Measurements from ENCODE around the gene PLXNB3.

Gene PLXNB3

DNA sequence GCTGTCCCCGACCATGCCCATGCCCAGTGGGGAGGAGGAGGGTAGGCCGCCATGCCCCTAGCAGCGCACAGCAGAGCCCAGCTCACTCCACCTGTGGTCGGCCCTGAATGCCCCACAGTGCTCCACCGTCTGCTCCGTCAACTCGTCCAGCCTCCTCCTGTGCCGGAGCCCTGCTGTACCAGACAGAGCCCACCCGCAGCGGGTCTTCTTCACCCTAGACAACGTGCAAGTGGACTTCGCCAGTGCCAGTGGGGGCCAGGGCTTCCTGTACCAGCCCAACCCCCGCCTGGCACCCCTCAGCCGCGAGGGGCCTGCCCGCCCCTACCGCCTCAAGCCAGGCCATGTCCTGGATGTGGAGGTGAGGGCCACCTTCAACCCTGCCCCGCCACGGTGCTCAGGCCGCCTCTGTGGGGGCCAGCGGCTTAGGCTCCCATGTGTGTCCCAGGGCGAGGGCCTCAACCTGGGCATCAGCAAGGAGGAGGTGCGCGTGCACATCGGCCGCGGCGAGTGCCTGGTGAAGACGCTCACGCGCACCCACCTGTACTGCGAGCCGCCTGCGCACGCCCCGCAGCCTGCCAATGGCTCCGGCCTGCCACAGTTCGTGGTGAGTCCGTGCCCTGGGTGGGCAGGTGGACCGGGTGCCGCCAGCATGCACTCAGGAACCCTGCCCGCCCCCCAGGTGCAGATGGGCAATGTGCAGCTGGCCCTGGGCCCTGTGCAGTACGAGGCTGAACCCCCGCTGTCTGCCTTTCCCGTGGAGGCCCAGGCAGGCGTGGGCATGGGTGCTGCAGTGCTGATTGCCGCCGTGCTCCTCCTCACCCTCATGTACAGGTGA lies 9.9 kb downstream of the PLXNB3 start:
- Mint-ChIP-seq H3K4me1 (no peaks in the 10 kb centered on the region), H3K27me3 (no peaks in the 10 kb centered on the region), H3K4me3 (no peak overlapping the region), H3K27ac (no peak overlapping the region), H3K36me3 (no peaks in the 10 kb centered on the region), H3K9me3 (no peaks in the 10 kb centered on the region)

DNA sequence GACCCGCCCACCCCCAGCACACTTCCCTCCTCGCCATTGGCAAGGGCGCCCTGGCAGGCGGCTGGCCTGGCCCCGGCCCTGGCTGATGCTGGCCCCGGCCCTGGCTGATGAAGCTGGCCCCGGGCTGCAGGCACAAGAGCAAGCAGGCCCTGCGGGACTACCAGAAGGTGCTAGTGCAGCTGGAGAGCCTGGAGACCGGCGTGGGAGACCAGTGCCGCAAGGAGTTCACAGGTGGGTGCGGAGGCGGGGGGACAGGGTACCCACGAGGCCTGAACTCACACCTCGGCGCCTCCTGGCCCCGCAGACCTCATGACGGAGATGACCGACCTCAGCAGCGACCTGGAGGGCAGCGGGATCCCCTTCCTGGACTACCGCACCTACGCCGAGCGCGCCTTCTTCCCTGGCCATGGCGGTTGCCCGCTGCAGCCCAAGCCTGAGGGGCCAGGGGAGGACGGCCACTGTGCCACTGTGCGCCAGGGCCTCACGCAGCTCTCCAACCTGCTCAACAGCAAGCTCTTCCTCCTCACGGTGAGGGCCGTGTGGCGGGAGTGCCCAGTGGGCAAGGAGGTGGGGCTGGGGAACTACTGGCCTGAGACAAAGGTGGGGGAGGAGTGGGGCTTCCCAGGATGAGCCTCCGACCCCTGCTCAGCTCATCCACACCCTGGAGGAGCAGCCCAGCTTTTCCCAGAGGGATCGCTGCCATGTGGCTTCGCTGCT lies 10.7 kb downstream of the PLXNB3 start:
- no peak overlapping the region for H3K27ac Mint-ChIP-seq
- no peaks in the 10 kb centered on the region for H3K9me3 Mint-ChIP-seq
- no peaks in the 10 kb centered on the region for H3K27me3 Mint-ChIP-seq
- H3K4me3 Mint-ChIP-seq, result no peak overlapping the region
- H3K4me1 Mint-ChIP-seq, result no peaks in the 10 kb centered on the region
- no peaks in the 10 kb centered on the region for H3K36me3 Mint-ChIP-seq

DNA sequence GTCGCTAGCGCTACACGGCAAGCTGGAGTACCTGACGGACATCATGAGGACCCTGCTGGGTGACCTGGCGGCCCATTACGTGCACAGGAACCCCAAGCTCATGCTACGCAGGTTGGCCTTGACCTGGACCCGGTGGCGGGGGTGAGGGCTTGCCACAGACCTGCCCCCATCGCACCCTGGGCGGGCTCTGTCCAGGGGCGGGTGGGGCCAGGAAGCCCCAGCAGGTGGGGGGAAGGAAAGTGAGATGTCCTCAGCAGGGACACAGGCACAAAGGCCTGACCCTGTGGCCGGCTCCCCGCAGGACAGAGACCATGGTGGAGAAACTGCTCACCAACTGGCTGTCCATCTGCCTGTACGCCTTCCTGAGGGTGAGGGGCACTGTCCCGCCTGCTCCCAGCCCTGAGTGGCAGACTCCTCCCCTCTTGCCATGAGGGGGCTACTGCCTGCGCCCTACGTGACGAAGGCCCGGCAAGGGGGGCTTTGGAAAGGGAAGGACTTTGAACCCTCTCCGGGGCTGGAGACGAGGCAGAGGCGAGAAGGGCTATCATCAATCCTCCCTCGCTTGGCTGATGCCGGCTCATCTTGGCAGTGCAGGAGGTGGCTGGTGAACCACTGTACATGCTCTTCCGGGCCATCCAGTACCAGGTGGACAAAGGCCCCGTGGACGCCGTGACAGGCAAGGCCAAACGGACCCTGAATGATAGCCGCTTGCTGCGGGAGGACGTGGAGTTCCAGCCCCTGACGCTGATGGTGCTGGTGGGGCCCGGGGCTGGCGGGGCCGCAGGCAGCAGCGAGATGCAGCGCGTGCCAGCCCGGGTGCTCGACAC lies 11.5 kb downstream of the PLXNB3 start:
- Mint-ChIP-seq H3K4me3 (no peak overlapping the region), H3K27ac (no peak overlapping the region), H3K36me3 (no peaks in the 10 kb centered on the region), H3K27me3 (no peaks in the 10 kb centered on the region), H3K9me3 (no peaks in the 10 kb centered on the region), H3K4me1 (peaks cover 5% of the 10 kb centered on the region)

DNA sequence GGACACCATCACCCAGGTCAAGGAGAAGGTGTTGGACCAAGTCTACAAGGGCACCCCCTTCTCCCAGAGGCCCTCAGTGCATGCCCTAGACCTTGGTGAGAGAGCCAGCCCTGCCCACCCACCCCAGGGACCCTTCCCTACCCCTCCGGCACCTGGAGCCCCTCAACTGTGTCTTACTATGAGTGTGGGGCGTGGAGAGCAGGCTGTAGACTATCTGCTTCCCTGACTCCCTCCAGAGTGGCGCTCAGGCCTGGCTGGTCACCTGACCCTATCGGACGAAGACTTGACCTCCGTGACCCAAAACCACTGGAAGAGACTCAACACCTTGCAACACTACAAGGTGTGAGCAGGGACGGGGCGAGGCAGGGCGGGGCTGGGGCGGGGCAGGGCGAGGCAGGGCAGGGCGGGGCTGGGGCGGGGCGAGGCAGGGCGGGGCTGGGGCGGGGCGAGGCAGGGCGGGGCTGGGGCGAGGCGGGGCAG lies 12.1 kb downstream of the PLXNB3 start:
- no peak overlapping the region for H3K27ac Mint-ChIP-seq
- H3K27me3 Mint-ChIP-seq, result no peaks in the 10 kb centered on the region
- no peaks in the 10 kb centered on the region for H3K36me3 Mint-ChIP-seq
- H3K4me3 Mint-ChIP-seq, result no peak overlapping the region
- H3K4me1 Mint-ChIP-seq, result peaks cover 5% of the 10 kb centered on the region
- no peaks in the 10 kb centered on the region for H3K9me3 Mint-ChIP-seq

DNA sequence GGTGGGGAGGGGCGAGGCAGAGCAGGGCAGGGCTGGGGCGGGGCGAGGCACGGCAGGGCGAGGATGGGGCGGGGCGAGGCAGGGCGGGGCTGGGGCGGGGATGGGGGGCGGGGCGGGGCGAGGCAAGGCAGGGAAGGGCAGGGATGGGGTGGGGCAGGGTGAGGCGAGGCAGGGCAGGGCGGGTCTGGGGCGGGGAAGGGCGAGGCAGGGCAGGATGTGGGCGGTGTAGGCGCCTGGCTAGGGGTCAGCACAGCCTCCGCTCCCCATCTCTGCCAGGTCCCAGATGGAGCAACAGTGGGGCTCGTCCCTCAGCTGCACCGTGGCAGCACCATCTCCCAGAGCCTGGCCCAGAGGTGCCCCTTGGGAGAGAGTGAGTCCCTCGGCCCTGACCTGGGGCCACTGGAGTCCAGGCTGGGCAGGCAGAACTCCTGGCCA lies 12.6 kb downstream of the PLXNB3 start:
- H3K9me3 Mint-ChIP-seq, result no peaks in the 10 kb centered on the region
- no peaks in the 10 kb centered on the region for H3K27me3 Mint-ChIP-seq
- no peak overlapping the region for H3K4me3 Mint-ChIP-seq
- H3K27ac Mint-ChIP-seq, result no peak overlapping the region
- H3K36me3 Mint-ChIP-seq, result no peaks in the 10 kb centered on the region
- peaks cover 5% of the 10 kb centered on the region for H3K4me1 Mint-ChIP-seq

DNA sequence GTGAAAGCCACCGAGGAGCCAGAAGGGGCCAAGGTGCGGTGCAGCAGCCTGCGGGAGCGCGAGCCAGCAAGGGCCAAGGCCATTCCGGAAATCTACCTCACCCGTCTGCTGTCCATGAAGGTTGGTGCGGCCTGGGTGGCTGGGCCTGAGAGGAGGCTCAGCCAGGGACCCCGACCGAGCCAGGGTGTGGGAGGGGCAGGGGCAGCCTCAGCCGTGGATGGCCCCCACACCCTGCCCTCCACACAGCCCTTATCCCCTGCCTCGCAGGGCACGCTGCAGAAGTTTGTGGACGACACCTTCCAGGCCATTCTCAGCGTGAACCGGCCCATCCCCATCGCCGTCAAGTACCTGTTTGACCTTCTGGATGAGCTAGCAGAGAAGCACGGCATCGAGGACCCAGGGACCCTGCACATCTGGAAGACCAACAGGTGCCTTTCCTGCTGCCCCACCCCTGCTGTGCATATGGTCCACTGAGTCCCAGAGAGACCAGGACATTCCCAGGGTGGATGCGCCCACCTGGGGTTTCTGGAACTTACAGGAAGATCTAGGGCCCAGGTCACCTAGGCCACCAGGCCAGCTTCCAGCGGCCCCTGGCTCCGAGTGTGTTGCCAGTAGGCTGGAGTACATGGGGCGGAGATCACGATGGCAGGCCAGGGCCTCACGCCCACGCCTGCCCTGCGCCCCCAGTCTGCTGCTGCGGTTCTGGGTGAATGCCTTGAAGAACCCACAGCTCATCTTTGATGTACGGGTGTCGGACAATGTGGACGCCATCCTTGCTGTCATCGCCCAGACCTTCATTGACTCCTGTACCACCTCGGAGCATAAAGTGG lies 13.4 kb downstream of the PLXNB3 start:
- Mint-ChIP-seq H3K4me3 (no peak overlapping the region), H3K4me1 (peaks cover 5% of the 10 kb centered on the region), H3K27me3 (no peaks in the 10 kb centered on the region), H3K27ac (no peak overlapping the region), H3K36me3 (no peaks in the 10 kb centered on the region), H3K9me3 (no peaks in the 10 kb centered on the region)

DNA sequence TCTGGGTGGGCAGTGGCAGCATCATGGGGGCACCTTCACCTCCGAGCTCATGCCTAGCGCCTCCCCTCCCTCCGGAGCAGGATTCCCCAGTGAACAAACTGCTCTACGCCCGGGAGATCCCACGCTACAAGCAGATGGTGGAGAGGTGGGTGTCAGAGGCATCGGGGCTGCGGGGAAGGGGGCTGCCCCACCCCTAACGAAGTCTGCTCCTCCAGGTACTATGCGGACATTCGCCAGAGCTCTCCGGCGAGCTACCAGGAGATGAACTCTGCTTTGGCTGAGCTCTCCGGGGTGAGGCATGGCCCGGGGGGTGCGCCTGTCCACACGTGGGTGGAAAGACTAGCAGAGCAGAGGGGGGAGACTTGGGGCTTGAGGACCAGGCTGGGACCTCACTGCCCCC lies 14.1 kb downstream of the PLXNB3 start:
- Mint-ChIP-seq H3K9me3 (no peaks in the 10 kb centered on the region), H3K27ac (no peak overlapping the region), H3K4me1 (peaks cover 5% of the 10 kb centered on the region)

DNA sequence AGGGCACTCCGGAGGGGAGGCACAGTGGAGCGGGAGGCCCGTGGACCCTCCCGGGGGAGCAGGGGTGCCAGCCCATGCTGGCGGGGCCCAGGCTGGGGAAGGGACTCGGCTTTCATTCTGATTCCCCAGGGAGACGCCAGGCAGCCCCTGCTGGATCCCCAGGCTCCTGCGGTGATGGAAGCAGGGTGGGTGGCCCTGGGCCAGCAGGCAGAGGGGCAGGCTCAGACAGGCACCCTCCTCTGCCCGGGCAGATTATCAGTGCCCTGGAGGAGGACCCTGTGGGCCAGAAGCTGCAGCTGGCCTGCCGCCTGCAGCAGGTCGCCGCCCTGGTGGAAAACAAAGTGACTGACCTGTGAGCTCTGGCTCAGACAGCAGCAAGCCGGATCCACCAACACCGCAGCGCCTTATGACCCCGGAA lies 14.6 kb downstream of the PLXNB3 start:
- H3K9me3 Mint-ChIP-seq, result no peaks in the 10 kb centered on the region
- peaks cover 5% of the 10 kb centered on the region for H3K4me1 Mint-ChIP-seq
- H3K27me3 Mint-ChIP-seq, result no peaks in the 10 kb centered on the region
- H3K27ac Mint-ChIP-seq, result no peak overlapping the region
- no peak overlapping the region for H3K4me3 Mint-ChIP-seq
- no peaks in the 10 kb centered on the region for H3K36me3 Mint-ChIP-seq

More for the DNA sequence above, 14.1 kb downstream of the PLXNB3 start:
- Mint-ChIP-seq H3K27me3 (no peaks in the 10 kb centered on the region), H3K36me3 (no peaks in the 10 kb centered on the region), H3K4me3 (no peak overlapping the region)

DNA sequence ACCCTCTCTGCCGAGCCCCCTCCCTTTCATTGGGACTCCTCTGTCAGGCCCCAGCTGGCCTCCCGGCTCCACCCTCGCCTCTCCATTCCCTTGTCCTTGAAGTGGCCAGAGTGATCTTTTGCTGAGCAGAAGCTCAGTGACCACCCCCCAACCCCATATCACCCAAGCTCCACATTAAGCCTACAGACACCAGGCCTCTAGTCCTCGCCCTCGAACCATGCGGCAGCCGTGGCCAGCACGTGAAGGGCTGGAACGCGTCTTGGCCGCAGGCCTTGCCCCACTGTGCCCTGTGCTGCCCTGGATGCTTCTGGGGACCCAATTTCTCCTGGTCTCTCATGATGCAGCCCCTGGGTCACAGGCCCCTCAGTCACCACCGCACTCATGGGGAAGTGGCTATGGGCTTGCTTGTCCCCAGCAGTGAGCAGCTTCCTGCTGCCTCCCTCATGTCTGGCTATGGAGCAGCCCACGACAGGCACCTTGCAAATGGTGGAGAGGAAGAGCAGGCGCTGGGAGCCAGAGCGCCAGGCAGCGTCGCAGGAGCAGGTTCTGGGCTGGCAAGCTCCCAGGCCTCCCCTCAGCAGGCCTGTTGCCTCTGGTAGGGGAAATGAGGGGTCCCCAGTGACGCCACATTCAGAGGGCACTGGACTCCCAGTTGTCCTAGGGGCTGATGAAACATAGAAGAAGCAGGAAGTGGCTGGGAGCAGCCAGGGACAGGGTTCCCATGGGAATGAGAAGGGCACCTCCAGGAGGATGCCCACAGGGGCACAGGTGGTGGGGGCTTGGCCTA lies 16.0 kb downstream of the PLXNB3 start:
- no peaks in the 10 kb centered on the region for H3K27me3 Mint-ChIP-seq
- no peak overlapping the region for H3K4me3 Mint-ChIP-seq
- peaks cover 5% of the 10 kb centered on the region for H3K4me1 Mint-ChIP-seq
- H3K36me3 Mint-ChIP-seq, result no peaks in the 10 kb centered on the region
- no peaks in the 10 kb centered on the region for H3K9me3 Mint-ChIP-seq
- H3K27ac Mint-ChIP-seq, result no peak overlapping the region

DNA sequence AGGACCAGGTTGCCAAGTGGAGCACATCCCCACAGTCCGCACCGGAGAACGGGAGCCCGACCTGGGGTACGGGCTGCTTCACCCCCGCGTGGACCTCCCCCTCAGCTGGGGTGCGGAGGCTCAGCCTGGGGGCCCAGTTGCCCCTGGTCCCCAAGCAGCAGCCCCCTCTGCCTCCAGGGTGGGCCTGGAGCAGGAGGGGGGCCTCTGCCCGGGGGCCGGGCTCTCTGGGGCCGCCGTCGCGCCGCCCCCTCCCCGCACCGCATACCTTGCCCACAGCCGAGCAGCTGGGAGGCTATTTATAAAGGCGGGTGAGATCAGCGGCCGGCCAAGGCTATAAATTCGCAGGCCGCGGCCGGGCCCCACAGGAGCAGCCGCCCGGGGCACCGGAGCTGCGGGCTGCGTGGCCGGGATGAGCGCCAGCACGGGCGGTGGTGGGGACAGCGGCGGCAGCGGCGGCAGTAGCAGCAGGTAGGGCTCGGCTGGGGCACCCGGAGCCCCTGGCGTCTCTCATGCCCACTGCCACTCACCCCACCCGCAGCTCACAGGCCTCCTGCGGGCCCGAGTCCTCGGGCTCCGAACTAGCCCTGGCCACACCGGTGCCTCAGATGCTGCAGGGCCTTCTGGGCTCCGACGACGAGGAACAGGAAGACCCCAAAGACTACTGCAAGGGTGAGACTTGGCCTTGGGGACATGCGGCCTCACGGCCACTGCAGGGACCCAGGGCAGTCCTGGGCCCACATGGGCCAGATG lies 16.8 kb downstream of the PLXNB3 start, which contains the start of gene SRPK3:
Gene SRPK3 (plus strand): TSS at position 364 of the 750 bp plus-strand sequence. CDS start 46 bp downstream, at position 410.
- H3K4me3 Mint-ChIP-seq, result no peak within 1 kb of the TSS

DNA sequence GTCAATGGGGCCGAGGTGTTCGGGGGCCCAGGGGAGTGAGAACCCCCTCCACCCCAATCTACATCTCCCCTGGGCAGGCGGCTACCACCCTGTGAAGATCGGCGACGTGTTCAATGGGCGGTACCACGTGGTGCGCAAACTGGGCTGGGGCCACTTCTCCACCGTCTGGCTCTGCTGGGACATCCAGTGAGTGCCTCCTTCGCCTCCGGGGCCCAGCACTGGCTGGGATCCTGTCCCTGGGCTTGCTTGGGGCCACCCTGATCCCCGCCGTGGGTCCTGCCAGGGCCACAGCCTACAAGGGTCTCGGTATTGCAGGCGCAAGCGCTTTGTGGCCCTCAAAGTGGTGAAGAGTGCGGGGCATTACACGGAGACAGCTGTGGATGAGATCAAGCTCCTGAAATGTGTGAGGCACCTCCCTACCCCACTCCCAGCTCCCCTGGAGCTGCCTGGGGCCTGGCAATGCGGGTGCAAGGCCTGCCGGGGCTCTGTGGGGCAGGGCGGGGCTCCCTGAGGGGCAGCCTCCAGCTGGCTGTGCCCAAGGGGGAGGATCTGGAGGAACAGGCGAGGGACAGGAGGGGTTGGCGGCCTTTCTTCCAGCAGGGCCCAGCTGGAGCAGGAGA lies 17.5 kb downstream of the PLXNB3 start:
- Mint-ChIP-seq H3K27ac (no peak overlapping the region), H3K27me3 (no peaks in the 10 kb centered on the region), H3K36me3 (no peaks in the 10 kb centered on the region), H3K4me1 (peaks cover 5% of the 10 kb centered on the region), H3K9me3 (no peaks in the 10 kb centered on the region), H3K4me3 (no peak overlapping the region)

More for the DNA sequence above, 16.8 kb downstream of the PLXNB3 start, which contains the start of gene SRPK3:
- Mint-ChIP-seq H3K27ac (no peak within 1 kb of the TSS), H3K4me1 (peaks cover 5% of the 10 kb centered on the region), H3K9me3 (no peaks in the 10 kb centered on the region), H3K27me3 (no peaks in the 10 kb centered on the region), H3K36me3 (no peaks in the 10 kb centered on the region)

DNA sequence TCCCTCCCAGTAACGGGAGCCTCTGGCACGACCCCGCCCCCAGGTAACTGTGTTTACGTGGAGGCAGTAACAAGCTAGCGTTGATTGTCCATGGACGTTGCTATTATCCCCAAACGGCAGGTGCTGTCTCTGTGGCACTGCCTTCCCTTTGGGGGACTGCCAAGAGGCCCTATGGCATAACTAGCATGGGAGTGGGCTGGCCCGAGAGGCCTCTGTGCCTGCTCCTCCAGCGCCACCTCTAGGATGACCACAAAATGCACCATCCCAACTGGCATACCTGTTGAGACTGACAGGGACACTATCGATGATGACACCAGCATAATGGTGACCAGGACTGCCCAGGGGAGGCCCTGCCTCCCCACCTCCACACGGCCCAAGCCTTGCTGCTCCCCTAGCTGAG lies 18.3 kb downstream of the PLXNB3 start:
- Mint-ChIP-seq H3K36me3 (no peaks in the 10 kb centered on the region), H3K4me3 (no peak overlapping the region), H3K9me3 (no peaks in the 10 kb centered on the region), H3K4me1 (peaks cover 5% of the 10 kb centered on the region), H3K27ac (no peak overlapping the region), H3K27me3 (no peaks in the 10 kb centered on the region)

DNA sequence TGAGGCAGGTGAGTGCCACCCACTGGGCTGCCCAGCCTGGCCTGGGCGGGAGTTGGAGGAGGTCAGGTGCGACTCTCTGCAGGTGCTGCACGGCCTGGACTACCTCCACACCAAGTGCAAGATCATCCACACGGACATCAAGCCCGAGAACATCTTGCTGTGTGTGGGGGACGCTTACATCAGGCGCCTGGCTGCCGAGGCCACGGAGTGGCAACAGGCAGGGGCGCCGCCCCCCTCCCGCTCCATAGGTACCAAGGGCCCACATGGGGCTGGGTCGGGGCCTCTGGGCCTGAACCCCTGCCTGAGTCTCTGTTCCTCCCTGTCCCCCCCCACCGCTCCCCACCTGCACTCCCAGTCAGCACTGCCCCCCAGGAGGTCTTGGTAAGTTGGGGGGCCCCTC lies 18.8 kb downstream of the PLXNB3 start:
- Mint-ChIP-seq H3K36me3 (no peaks in the 10 kb centered on the region), H3K4me3 (no peak overlapping the region), H3K27ac (no peak overlapping the region), H3K27me3 (no peaks in the 10 kb centered on the region), H3K4me1 (peaks cover 5% of the 10 kb centered on the region), H3K9me3 (no peaks in the 10 kb centered on the region)
